ENCODE results near the gene TATDN2. TPM values are rescaled to one million over a fixed set of nuclear protein-coding genes. Genes with fewer than 3 reads are reported as not detected.

The TATDN2 gene
- total RNA-seq, 2 experiments from 2014 or later, result 22.0 to 57.5 TPM

DNA sequence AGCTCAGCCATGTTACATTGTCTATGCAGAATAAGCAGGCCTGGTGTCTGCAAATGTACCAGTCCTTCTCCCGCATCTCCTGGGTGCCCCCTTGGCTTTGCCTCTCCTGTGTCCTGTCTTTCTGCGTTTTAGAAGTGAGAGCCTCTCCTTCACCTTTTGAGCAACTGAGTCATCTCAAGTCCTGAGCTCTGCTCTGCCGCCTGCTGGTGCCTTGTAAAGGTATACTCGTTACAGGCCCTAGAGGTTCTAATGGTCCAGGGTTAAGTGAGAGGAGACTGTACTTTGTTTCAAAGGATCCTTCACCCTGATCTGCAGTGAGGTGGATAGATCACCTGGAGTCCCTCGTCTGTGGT is 31.9 kb downstream of the TATDN2 start:
- Histone ChIP-seq H3K4me3 (ENCODE audit: low read depth, low read length, poor library complexity, severe bottlenecking) (no peak overlapping the region), H2AFZ (ENCODE audit: low read length) (no peak overlapping the region), H4K20me1 (ENCODE audit: insufficient read depth, low read length) (no peaks in the 10 kb centered on the region; the same call in 1 of the 2 replicates), H3K4me1 (ENCODE audit: insufficient read depth, low read length, poor library complexity, severe bottlenecking) (no peaks in the 10 kb centered on the region), H3K36me3 (ENCODE audit: insufficient read depth, low read length) (peaks cover 89% of the 10 kb centered on the region), H3K4me2 (ENCODE audit: low read length) (no peak overlapping the region), H3K27ac (ENCODE audit: low read depth, low read length, poor library complexity, severe bottlenecking) (no peak overlapping the region), H3K9me3 (ENCODE audit: low read length) (no peaks in the 10 kb centered on the region), H3K9me2 (ENCODE audit: insufficient read depth, low read length) (no peaks in the 10 kb centered on the region), H3K79me2 (ENCODE audit: insufficient read depth, low read depth, low read length) (peaks cover 29% of the 10 kb centered on the region)
- peak; percentile 35 for DNase-seq (ENCODE audit: low spot score)
- peak; percentile 72 for TF ChIP-seq CTCF (conservative IDR thresholded peaks at IDR 0.05; ENCODE audit: low read length)
- TF ChIP-seq EZH2phosphoT487 (IDR thresholded peaks at IDR 0.05; ENCODE audit: borderline replicate concordance, low read depth, low read length), result no peak
- CTCF ChIA-PET (ENCODE audit: unreplicated experiment), result no interaction called here
- intact Hi-C loops (cut with micrococcal nuclease; ENCODE audit: unreplicated experiment), result no loop called here
- no TSS peak for BruUV-seq (replicated peaks)
- POLR2A ChIA-PET, result interaction anchor here (0.6 kb wide), 1 partner anchor 397 kb away, joined by 5 read pairs; no protein-coding TSS in a partner anchor

DNA sequence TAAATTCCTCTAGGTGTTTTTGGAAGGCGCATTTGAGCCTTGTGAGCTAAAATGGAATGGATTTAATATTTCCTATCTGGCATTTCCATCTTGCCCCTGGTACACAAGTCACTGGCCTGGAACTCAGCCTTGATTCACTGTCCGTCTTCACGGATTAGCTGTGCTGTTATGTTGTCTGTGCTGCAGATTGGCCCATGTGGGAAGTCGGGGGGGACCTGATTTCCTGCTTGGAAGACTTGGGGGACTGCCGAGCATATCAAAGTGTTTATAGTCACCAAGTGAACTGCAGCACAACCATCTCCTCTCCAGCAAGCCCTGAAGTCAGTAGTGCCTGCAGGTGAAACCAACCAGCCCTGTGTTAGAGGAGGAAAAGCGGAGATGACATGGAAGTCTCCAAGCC is 32.3 kb downstream of the TATDN2 start:
- POLR2A ChIA-PET, result interaction anchor here (0.6 kb wide), 2 partner anchors 11 to 149 kb away, joined by 3 read pairs; no protein-coding TSS in a partner anchor
- no peak overlapping the region for H2AFZ ChIP-seq (ENCODE audit: low read length)
- no peaks in the 10 kb centered on the region for H3K9me3 ChIP-seq (ENCODE audit: low read length)
- H3K4me2 ChIP-seq (ENCODE audit: low read length), result no peak overlapping the region
- H3K79me2 ChIP-seq (ENCODE audit: insufficient read depth, low read depth, low read length), result peaks cover 25% of the 10 kb centered on the region
- no peak overlapping the region for H3K27ac ChIP-seq (ENCODE audit: low read depth, low read length, poor library complexity, severe bottlenecking)
- intact Hi-C loops (cut with micrococcal nuclease; ENCODE audit: unreplicated experiment), result no loop called here
- no peaks in the 10 kb centered on the region; the same call in 1 of the 2 replicates for H4K20me1 ChIP-seq (ENCODE audit: insufficient read depth, low read length)
- no peaks in the 10 kb centered on the region for H3K9me2 ChIP-seq (ENCODE audit: insufficient read depth, low read length)
- no peak for DNase-seq (ENCODE audit: low spot score)
- H3K36me3 ChIP-seq (ENCODE audit: insufficient read depth, low read length), result peaks cover 85% of the 10 kb centered on the region
- BruUV-seq (replicated peaks), result no TSS peak
- CTCF ChIA-PET (ENCODE audit: unreplicated experiment), result no interaction called here
- TF ChIP-seq EZH2phosphoT487 (IDR thresholded peaks at IDR 0.05; ENCODE audit: borderline replicate concordance, low read depth, low read length), result no peak
- TF ChIP-seq CTCF (conservative IDR thresholded peaks at IDR 0.05; ENCODE audit: low read length), result 0 out of 2 replicates have a peak, but pooled peaks have one; percentile 1
- H3K4me3 ChIP-seq (ENCODE audit: low read depth, low read length, poor library complexity, severe bottlenecking), result no peak overlapping the region
- no peaks in the 10 kb centered on the region for H3K4me1 ChIP-seq (ENCODE audit: insufficient read depth, low read length, poor library complexity, severe bottlenecking)

DNA sequence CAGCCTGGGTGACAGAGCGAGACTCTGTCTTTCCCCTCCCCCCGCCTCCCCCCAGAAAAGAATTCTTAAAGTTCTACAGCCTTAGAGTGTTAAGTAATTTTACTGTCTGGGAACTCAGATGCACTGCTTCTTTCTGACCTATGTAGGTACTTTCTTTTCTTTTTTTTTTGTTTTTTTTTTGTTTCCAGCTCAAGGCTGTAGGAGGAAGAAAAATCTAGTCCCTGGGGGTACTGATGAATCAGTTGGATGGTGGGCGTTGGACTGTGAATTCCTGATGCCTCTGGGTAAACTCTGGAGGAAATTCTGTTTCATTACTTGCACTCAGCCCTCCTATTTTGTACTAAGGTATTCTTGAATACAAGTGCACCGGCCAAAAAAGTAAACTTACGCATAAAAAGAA is 33.7 kb downstream of the TATDN2 start:
- TF ChIP-seq EZH2phosphoT487 (IDR thresholded peaks at IDR 0.05; ENCODE audit: borderline replicate concordance, low read depth, low read length), result no peak
- TF ChIP-seq CTCF (conservative IDR thresholded peaks at IDR 0.05; ENCODE audit: low read length), result no peak
- Histone ChIP-seq H4K20me1 (ENCODE audit: insufficient read depth, low read length) (no peaks in the 10 kb centered on the region; the same call in 1 of the 2 replicates), H3K9me3 (ENCODE audit: low read length) (no peaks in the 10 kb centered on the region), H3K36me3 (ENCODE audit: insufficient read depth, low read length) (peaks cover 84% of the 10 kb centered on the region), H3K9me2 (ENCODE audit: insufficient read depth, low read length) (no peaks in the 10 kb centered on the region), H3K79me2 (ENCODE audit: insufficient read depth, low read depth, low read length) (peaks cover 11% of the 10 kb centered on the region; the same call in 1 of the 2 replicates), H3K27ac (ENCODE audit: low read depth, low read length, poor library complexity, severe bottlenecking) (no peak overlapping the region), H3K4me3 (ENCODE audit: low read depth, low read length, poor library complexity, severe bottlenecking) (no peak overlapping the region), H3K4me1 (ENCODE audit: insufficient read depth, low read length, poor library complexity, severe bottlenecking) (no peaks in the 10 kb centered on the region), H2AFZ (ENCODE audit: low read length) (no peak overlapping the region), H3K4me2 (ENCODE audit: low read length) (no peak overlapping the region)
- no TSS peak for BruUV-seq (replicated peaks)
- CTCF ChIA-PET (ENCODE audit: unreplicated experiment), result no interaction called here
- intact Hi-C loops (cut with micrococcal nuclease; ENCODE audit: unreplicated experiment), result no loop called here
- POLR2A ChIA-PET, result interaction anchor here (0.7 kb wide), 1 partner anchor 14 kb away, joined by 3 read pairs; no protein-coding TSS in a partner anchor
- DNase-seq (ENCODE audit: low spot score), result no peak
